ENCODE results near the gene PTPRK.

PTPRK gene

DNA sequence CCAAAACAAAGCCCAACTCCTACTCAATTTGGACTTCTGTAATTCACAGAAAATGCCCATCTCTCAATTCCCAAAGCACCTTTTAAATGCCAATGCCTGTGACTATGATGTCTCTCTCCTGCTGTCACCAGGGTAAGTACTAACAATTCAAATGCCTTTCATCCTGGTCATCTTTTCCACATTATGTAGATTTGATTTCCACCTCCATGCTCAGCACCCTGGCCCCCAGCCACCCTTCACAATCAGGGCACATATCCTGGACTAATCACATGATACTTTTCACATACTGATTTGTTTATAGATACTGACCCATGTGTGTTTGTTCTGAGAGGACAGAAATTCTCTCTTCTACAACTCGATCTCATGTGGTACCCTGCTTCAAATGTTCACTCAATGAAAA is 236.3 kb downstream of the PTPRK start:
- Histone ChIP-seq H3K18ac (ENCODE audit: low read depth in 1 of 2, low read length in 2 of 2) (no peak overlapping the region), H2BK120ac (ENCODE audit: low read depth, low read length) (no peak overlapping the region), H2AK5ac (ENCODE audit: low read length, severe bottlenecking) (no peak overlapping the region), H3K27me3 (ENCODE audit: control insufficient read depth in 1 of 2, insufficient read depth in 1 of 2, low read length in 2 of 2) (no peaks in the 10 kb centered on the region), H2AFZ (ENCODE audit: low read depth, low read length) (no peak overlapping the region), H4K8ac (ENCODE audit: low read length) (no peak overlapping the region), H3K4me3 (ENCODE audit: insufficient read depth in 1 of 2, low read depth in 1 of 2, low read length in 2 of 2) (no peak overlapping the region), H3K4me2 (ENCODE audit: low read length, poor library complexity, severe bottlenecking) (no peak overlapping the region), H2BK15ac (ENCODE audit: low read depth, poor library complexity, severe bottlenecking) (no peak overlapping the region), H4K91ac (ENCODE audit: low read length) (no peak overlapping the region), H3K4ac (ENCODE audit: low read depth in 1 of 2, low read length in 2 of 2) (no peak overlapping the region), H3K4me1 (ENCODE audit: control insufficient read depth, insufficient read depth, low read depth, low read length) (peaks cover 2% of the 10 kb centered on the region), H3K36me3 (ENCODE audit: control insufficient read depth in 1 of 2, insufficient read depth in 2 of 2, low read depth in 1 of 2, low read length in 2 of 2) (no peaks in the 10 kb centered on the region), H3K9me3 (ENCODE audit: control insufficient read depth, low read length) (no peaks in the 10 kb centered on the region), H3K14ac (ENCODE audit: low read length in 2 of 2) (no peak overlapping the region), H3K23ac (ENCODE audit: low read length in 2 of 2) (no peak overlapping the region), H2BK12ac (ENCODE audit: low read length in 2 of 2) (no peak overlapping the region), H2BK5ac (ENCODE audit: low read depth, low read length, poor library complexity, severe bottlenecking) (peak overlapping the region; percentile 46), H3K9ac (ENCODE audit: low read length) (no peak overlapping the region), H3K27ac (ENCODE audit: low read length, poor library complexity, severe bottlenecking) (no peak overlapping the region), H3K79me1 (replicated peaks; ENCODE audit: low read length, poor library complexity, severe bottlenecking) (peaks cover 19% of the 10 kb centered on the region)
- no peak for DNase-seq
- 100% methylated on average over 1 of the region's 1 CpG for WGBS

DNA sequence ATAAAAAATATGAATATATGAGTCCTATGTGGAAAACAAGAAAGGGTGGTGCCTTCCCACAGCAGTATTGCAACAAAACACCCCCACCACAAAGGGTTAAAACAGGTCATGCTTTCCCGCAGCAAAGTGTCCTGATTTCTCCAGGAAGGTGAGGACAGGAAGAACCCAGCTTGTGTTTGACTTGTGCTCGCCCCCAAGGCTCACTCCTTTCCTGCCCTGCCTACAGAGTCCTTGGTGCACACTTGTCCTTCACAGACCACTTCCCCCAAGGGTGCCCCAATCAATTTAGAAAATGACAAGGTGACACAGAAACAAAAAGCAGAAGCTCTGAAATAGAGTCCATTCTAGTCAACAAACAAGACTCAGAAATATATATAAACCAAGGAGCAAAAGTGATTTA is 237.4 kb downstream of the PTPRK start:
- H2BK15ac ChIP-seq (ENCODE audit: low read depth, poor library complexity, severe bottlenecking) = no peak overlapping the region
- H3K9me3 ChIP-seq (ENCODE audit: control insufficient read depth, low read length) = no peaks in the 10 kb centered on the region
- H3K4me3 ChIP-seq (ENCODE audit: insufficient read depth in 1 of 2, low read depth in 1 of 2, low read length in 2 of 2) = no peak overlapping the region
- WGBS = 40% methylated on average over 2 of the region's 2 CpGs
- H3K36me3 ChIP-seq (ENCODE audit: control insufficient read depth in 1 of 2, insufficient read depth in 2 of 2, low read depth in 1 of 2, low read length in 2 of 2) = no peaks in the 10 kb centered on the region
- H3K4me1 ChIP-seq (ENCODE audit: control insufficient read depth, insufficient read depth, low read depth, low read length) = peaks cover 2% of the 10 kb centered on the region
- H3K23ac ChIP-seq (ENCODE audit: low read length in 2 of 2) = no peak overlapping the region
- no peak overlapping the region for H3K18ac ChIP-seq (ENCODE audit: low read depth in 1 of 2, low read length in 2 of 2)
- no peak for DNase-seq
- H3K79me1 ChIP-seq (replicated peaks; ENCODE audit: low read length, poor library complexity, severe bottlenecking) = peaks cover 19% of the 10 kb centered on the region
- H3K9ac ChIP-seq (ENCODE audit: low read length) = no peak overlapping the region
- no peak overlapping the region for H2AK5ac ChIP-seq (ENCODE audit: low read length, severe bottlenecking)
- H4K8ac ChIP-seq (ENCODE audit: low read length) = no peak overlapping the region
- no peak overlapping the region for H3K4me2 ChIP-seq (ENCODE audit: low read length, poor library complexity, severe bottlenecking)
- no peaks in the 10 kb centered on the region for H3K27me3 ChIP-seq (ENCODE audit: control insufficient read depth in 1 of 2, insufficient read depth in 1 of 2, low read length in 2 of 2)
- H2BK120ac ChIP-seq (ENCODE audit: low read depth, low read length) = no peak overlapping the region
- H2AFZ ChIP-seq (ENCODE audit: low read depth, low read length) = no peak overlapping the region
- H3K4ac ChIP-seq (ENCODE audit: low read depth in 1 of 2, low read length in 2 of 2) = no peak overlapping the region
- no peak overlapping the region for H3K14ac ChIP-seq (ENCODE audit: low read length in 2 of 2)
- H4K91ac ChIP-seq (ENCODE audit: low read length) = no peak overlapping the region
- no peak overlapping the region for H3K27ac ChIP-seq (ENCODE audit: low read length, poor library complexity, severe bottlenecking)
- no peak overlapping the region for H2BK12ac ChIP-seq (ENCODE audit: low read length in 2 of 2)
- no peak overlapping the region for H2BK5ac ChIP-seq (ENCODE audit: low read depth, low read length, poor library complexity, severe bottlenecking)

DNA sequence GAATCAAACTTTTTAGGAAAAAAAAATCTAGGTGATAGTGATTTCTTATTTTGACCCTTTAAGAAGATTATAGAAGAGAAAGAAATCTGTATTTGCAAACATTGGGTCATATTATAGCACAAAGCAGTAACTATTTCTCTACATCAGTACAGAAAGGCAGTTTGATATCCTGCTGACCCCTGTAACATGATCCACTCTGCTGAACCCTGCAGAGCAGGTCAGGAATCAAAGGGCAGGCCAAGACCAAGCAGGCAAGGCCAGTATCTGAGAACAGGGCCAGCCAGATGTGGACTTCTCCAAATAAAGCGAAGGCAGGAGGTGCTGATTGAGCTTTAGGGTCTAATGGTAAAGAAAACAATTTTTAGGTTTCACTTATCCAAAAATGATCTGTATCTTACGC is 239.4 kb downstream of the PTPRK start:
- Histone ChIP-seq H3K4me1 (ENCODE audit: control insufficient read depth, insufficient read depth, low read depth, low read length) (peaks cover 2% of the 10 kb centered on the region), H2AK5ac (ENCODE audit: low read length, severe bottlenecking) (no peak overlapping the region), H3K4ac (ENCODE audit: low read depth in 1 of 2, low read length in 2 of 2) (no peak overlapping the region), H4K91ac (ENCODE audit: low read length) (no peak overlapping the region), H2AFZ (ENCODE audit: low read depth, low read length) (no peak overlapping the region), H2BK15ac (ENCODE audit: low read depth, poor library complexity, severe bottlenecking) (no peak overlapping the region), H2BK12ac (ENCODE audit: low read length in 2 of 2) (no peak overlapping the region), H4K8ac (ENCODE audit: low read length) (no peak overlapping the region), H2BK120ac (ENCODE audit: low read depth, low read length) (no peak overlapping the region), H3K27me3 (ENCODE audit: control insufficient read depth in 1 of 2, insufficient read depth in 1 of 2, low read length in 2 of 2) (no peaks in the 10 kb centered on the region), H2BK5ac (ENCODE audit: low read depth, low read length, poor library complexity, severe bottlenecking) (no peak overlapping the region), H3K9ac (ENCODE audit: low read length) (no peak overlapping the region), H3K4me3 (ENCODE audit: insufficient read depth in 1 of 2, low read depth in 1 of 2, low read length in 2 of 2) (no peak overlapping the region), H3K9me3 (ENCODE audit: control insufficient read depth, low read length) (no peaks in the 10 kb centered on the region), H3K14ac (ENCODE audit: low read length in 2 of 2) (no peak overlapping the region), H3K79me1 (replicated peaks; ENCODE audit: low read length, poor library complexity, severe bottlenecking) (peaks cover 20% of the 10 kb centered on the region), H3K27ac (ENCODE audit: low read length, poor library complexity, severe bottlenecking) (no peak overlapping the region), H3K23ac (ENCODE audit: low read length in 2 of 2) (no peak overlapping the region), H3K36me3 (ENCODE audit: control insufficient read depth in 1 of 2, insufficient read depth in 2 of 2, low read depth in 1 of 2, low read length in 2 of 2) (no peaks in the 10 kb centered on the region), H3K4me2 (ENCODE audit: low read length, poor library complexity, severe bottlenecking) (no peak overlapping the region), H3K18ac (ENCODE audit: low read depth in 1 of 2, low read length in 2 of 2) (peak overlapping the region in 1 of 2 experiments; percentile 34)
- WGBS = no CpG with 5 or more reads among the region's 2 CpGs
- DNase-seq = no peak

DNA sequence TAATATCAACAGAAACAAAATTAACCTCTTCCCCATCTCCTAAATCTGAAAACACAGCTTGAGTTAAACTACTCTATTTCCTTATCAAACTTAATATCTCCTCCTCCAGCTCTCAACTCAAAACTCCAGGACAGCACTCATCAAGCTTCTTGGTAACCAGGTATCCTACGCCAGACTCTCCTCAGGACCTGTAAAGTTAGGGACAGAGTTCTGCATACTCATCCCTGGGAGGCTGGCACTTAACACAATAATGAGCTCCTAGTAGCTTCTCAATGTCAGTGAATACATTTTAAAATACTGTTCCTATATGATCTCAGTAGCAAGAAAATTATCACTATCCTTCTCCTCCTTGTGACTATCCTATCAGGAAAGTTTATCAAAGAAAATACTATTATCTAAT is 240.3 kb downstream of the PTPRK start:
- Histone ChIP-seq H3K36me3 (ENCODE audit: control insufficient read depth in 1 of 2, insufficient read depth in 2 of 2, low read depth in 1 of 2, low read length in 2 of 2) (no peaks in the 10 kb centered on the region), H2BK12ac (ENCODE audit: low read length in 2 of 2) (no peak overlapping the region), H3K9ac (ENCODE audit: low read length) (no peak overlapping the region), H3K14ac (ENCODE audit: low read length in 2 of 2) (no peak overlapping the region), H2AK5ac (ENCODE audit: low read length, severe bottlenecking) (no peak overlapping the region), H2BK120ac (ENCODE audit: low read depth, low read length) (no peak overlapping the region), H3K18ac (ENCODE audit: low read depth in 1 of 2, low read length in 2 of 2) (no peak overlapping the region), H3K27ac (ENCODE audit: low read length, poor library complexity, severe bottlenecking) (no peak overlapping the region), H3K79me1 (replicated peaks; ENCODE audit: low read length, poor library complexity, severe bottlenecking) (peaks cover 15% of the 10 kb centered on the region), H3K9me3 (ENCODE audit: control insufficient read depth, low read length) (no peaks in the 10 kb centered on the region), H3K4me2 (ENCODE audit: low read length, poor library complexity, severe bottlenecking) (no peak overlapping the region), H4K91ac (ENCODE audit: low read length) (no peak overlapping the region), H2AFZ (ENCODE audit: low read depth, low read length) (no peak overlapping the region), H3K27me3 (ENCODE audit: control insufficient read depth in 1 of 2, insufficient read depth in 1 of 2, low read length in 2 of 2) (no peaks in the 10 kb centered on the region), H3K4me1 (ENCODE audit: control insufficient read depth, insufficient read depth, low read depth, low read length) (peaks cover 2% of the 10 kb centered on the region), H3K23ac (ENCODE audit: low read length in 2 of 2) (no peak overlapping the region), H2BK5ac (ENCODE audit: low read depth, low read length, poor library complexity, severe bottlenecking) (no peak overlapping the region), H4K8ac (ENCODE audit: low read length) (no peak overlapping the region), H3K4ac (ENCODE audit: low read depth in 1 of 2, low read length in 2 of 2) (peak overlapping the region in 1 of 2 experiments; percentile 67), H3K4me3 (ENCODE audit: insufficient read depth in 1 of 2, low read depth in 1 of 2, low read length in 2 of 2) (no peak overlapping the region), H2BK15ac (ENCODE audit: low read depth, poor library complexity, severe bottlenecking) (no peak overlapping the region)
- 100% methylated on average over 1 of the region's 1 CpG for WGBS
- no peak for DNase-seq
